Measurements from ENCODE around the gene SLCO2B1. TPM values are rescaled to one million over a fixed set of nuclear protein-coding genes. Genes with fewer than 3 reads are reported as not detected.
"Not testable (repeated sequence)": the region's sequence is repeated elsewhere in the genome, so short reads cannot be mapped to it uniquely, and the experiment has no call there.

The SLCO2B1 gene
- total RNA-seq (2014; rRNA removed; shearing (Covaris generic); ENCODE audit: low replicate concordance) = 5.0 and 15.6 TPM in 2 replicates

- DNase-seq (ENCODE audit: low read depth) = no peak
- in situ Hi-C loops (cut with HindIII; ENCODE audit: low pct_unique_long_range_greater_than_20kb, low sequenced_read_pairs) = no loop called here
Observed at GRCh38 chr11:75150879-75151278, at the start of gene SLCO2B1. Gene SLCO2B1 (plus strand): TSS chr11:75151107. CDS start chr11:75151382, 275 bp downstream.

GRCh38 chr11:75101424-75102128 lies 49.3 kb upstream of the SLCO2B1 start:
- in situ Hi-C loops (cut with HindIII; ENCODE audit: low pct_unique_long_range_greater_than_20kb, low sequenced_read_pairs) = no loop called here
- DNase-seq (ENCODE audit: low read depth) = no peak

- in situ Hi-C loops (cut with HindIII; ENCODE audit: low pct_unique_long_range_greater_than_20kb, low sequenced_read_pairs) = no loop called here
Observed at GRCh38 chr11:75103380-75104026, 47.4 kb upstream of the SLCO2B1 start.

GRCh38 chr11:75105462-75105925 lies 45.4 kb upstream of the SLCO2B1 start:
- in situ Hi-C loops (cut with HindIII; ENCODE audit: low pct_unique_long_range_greater_than_20kb, low sequenced_read_pairs) = no loop called here
- no peak for DNase-seq (ENCODE audit: low read depth)

More at GRCh38 chr11:75103380-75104026, 47.4 kb upstream of the SLCO2B1 start:
- DNase-seq (ENCODE audit: low read depth) = no peak

GRCh38 chr11:75105967-75106681 lies 44.8 kb upstream of the SLCO2B1 start:
- DNase-seq (ENCODE audit: low read depth); in situ Hi-C loops (cut with HindIII; ENCODE audit: low pct_unique_long_range_greater_than_20kb, low sequenced_read_pairs): not testable (repeated sequence)

GRCh38 chr11:75107187-75107586 lies 43.7 kb upstream of the SLCO2B1 start:
- in situ Hi-C loops (cut with HindIII; ENCODE audit: low pct_unique_long_range_greater_than_20kb, low sequenced_read_pairs) = no loop called here
- DNase-seq (ENCODE audit: low read depth) = no peak

GRCh38 chr11:75112200-75112599 lies 38.7 kb upstream of the SLCO2B1 start:
- in situ Hi-C loops (cut with HindIII; ENCODE audit: low pct_unique_long_range_greater_than_20kb, low sequenced_read_pairs) = no loop called here
- DNase-seq (ENCODE audit: low read depth) = no peak

GRCh38 chr11:75113030-75113429 lies 37.9 kb upstream of the SLCO2B1 start:
- no peak for DNase-seq (ENCODE audit: low read depth)
- in situ Hi-C loops (cut with HindIII; ENCODE audit: low pct_unique_long_range_greater_than_20kb, low sequenced_read_pairs) = no loop called here

GRCh38 chr11:75114465-75114864 lies 36.4 kb upstream of the SLCO2B1 start:
- in situ Hi-C loops (cut with HindIII; ENCODE audit: low pct_unique_long_range_greater_than_20kb, low sequenced_read_pairs) = no loop called here

GRCh38 chr11:75118577-75118976 lies 32.3 kb upstream of the SLCO2B1 start:
- DNase-seq (ENCODE audit: low read depth) = no peak
- in situ Hi-C loops (cut with HindIII; ENCODE audit: low pct_unique_long_range_greater_than_20kb, low sequenced_read_pairs) = no loop called here

More at GRCh38 chr11:75114465-75114864, 36.4 kb upstream of the SLCO2B1 start:
- DNase-seq (ENCODE audit: low read depth) = no peak

- in situ Hi-C loops (cut with HindIII; ENCODE audit: low pct_unique_long_range_greater_than_20kb, low sequenced_read_pairs) = no loop called here
- no peak for DNase-seq (ENCODE audit: low read depth)
Observed at GRCh38 chr11:75126564-75126963, 24.3 kb upstream of the SLCO2B1 start.

GRCh38 chr11:75132080-75132479 lies 18.8 kb upstream of the SLCO2B1 start:
- in situ Hi-C loops (cut with HindIII; ENCODE audit: low pct_unique_long_range_greater_than_20kb, low sequenced_read_pairs) = no loop called here
- DNase-seq (ENCODE audit: low read depth) = no peak

GRCh38 chr11:75133976-75134375 lies 16.9 kb upstream of the SLCO2B1 start:
- DNase-seq (ENCODE audit: low read depth) = no peak
- in situ Hi-C loops (cut with HindIII; ENCODE audit: low pct_unique_long_range_greater_than_20kb, low sequenced_read_pairs) = no loop called here

- DNase-seq (ENCODE audit: low read depth) = no peak
- in situ Hi-C loops (cut with HindIII; ENCODE audit: low pct_unique_long_range_greater_than_20kb, low sequenced_read_pairs) = no loop called here
Observed at GRCh38 chr11:75135021-75135650, 15.8 kb upstream of the SLCO2B1 start.

- DNase-seq (ENCODE audit: low read depth) = no peak
- in situ Hi-C loops (cut with HindIII; ENCODE audit: low pct_unique_long_range_greater_than_20kb, low sequenced_read_pairs) = no loop called here
Observed at GRCh38 chr11:75135651-75136050, 15.3 kb upstream of the SLCO2B1 start.

GRCh38 chr11:75140269-75141138 lies 10.4 kb upstream of the SLCO2B1 start:
- in situ Hi-C loops (cut with HindIII; ENCODE audit: low pct_unique_long_range_greater_than_20kb, low sequenced_read_pairs) = no loop called here
- no peak for DNase-seq (ENCODE audit: low read depth)

- no peak for DNase-seq (ENCODE audit: low read depth)
- in situ Hi-C loops (cut with HindIII; ENCODE audit: low pct_unique_long_range_greater_than_20kb, low sequenced_read_pairs) = no loop called here
Observed at GRCh38 chr11:75141166-75141565, 9.7 kb upstream of the SLCO2B1 start.

Measured in Caki2 (cell line).